Prostate gland (tissue), 2 donors: ENCODE measurements around the gene CTSC.

ENCODE experiments used
- POLR2A ChIP-seq: fragments of 450-650 bp; IDR thresholded peaks from one replicate; pipeline ENCODE4 v1.6.1; 2016; ENCODE audit warnings: antibody characterized with exemption, mild to moderate bottlenecking
- POLR2AphosphoS5 ChIP-seq: sonication (generic); formaldehyde crosslinking; IDR thresholded peaks from one replicate; pipeline ENCODE4 v1.6.1; 2017; ENCODE audit warnings: antibody characterized with exemption
- TF ChIP-seq, protein P1 (sequence below), 4 experiments: fragments of 200-600 bp in 2 of 4; fragments of 450-650 bp in 2 of 4; sonication (generic) in 2 of 4; IDR thresholded peaks; 1 replicate in 3 of 4; 2 replicates in 1 of 4; pipeline ENCODE4 v1.5.1; 2016 to 2019; ENCODE audit warnings: antibody characterized with exemption in 4 of 4, mild to moderate bottlenecking in 2 of 4, moderate library complexity in 2 of 4

GRCh38 chr11:88300888-88301487 lies 36.5 kb downstream of the CTSC start:
- TF ChIP-seq, protein P1, sequence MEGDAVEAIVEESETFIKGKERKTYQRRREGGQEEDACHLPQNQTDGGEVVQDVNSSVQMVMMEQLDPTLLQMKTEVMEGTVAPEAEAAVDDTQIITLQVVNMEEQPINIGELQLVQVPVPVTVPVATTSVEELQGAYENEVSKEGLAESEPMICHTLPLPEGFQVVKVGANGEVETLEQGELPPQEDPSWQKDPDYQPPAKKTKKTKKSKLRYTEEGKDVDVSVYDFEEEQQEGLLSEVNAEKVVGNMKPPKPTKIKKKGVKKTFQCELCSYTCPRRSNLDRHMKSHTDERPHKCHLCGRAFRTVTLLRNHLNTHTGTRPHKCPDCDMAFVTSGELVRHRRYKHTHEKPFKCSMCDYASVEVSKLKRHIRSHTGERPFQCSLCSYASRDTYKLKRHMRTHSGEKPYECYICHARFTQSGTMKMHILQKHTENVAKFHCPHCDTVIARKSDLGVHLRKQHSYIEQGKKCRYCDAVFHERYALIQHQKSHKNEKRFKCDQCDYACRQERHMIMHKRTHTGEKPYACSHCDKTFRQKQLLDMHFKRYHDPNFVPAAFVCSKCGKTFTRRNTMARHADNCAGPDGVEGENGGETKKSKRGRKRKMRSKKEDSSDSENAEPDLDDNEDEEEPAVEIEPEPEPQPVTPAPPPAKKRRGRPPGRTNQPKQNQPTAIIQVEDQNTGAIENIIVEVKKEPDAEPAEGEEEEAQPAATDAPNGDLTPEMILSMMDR (IDR thresholded peaks at IDR 0.05) = no peak
- TF ChIP-seq POLR2A (no peak), POLR2AphosphoS5 (no peak)
